T47D (cell line): ENCODE results near the gene ZNF335.
A peak's percentile ranks its signal among the peaks of the same experiment; 100 is the strongest.
"Not testable (repeated sequence)": the region's sequence is repeated elsewhere in the genome, so short reads cannot be mapped to it uniquely, and the experiment has no call there.

ENCODE experiments used
- DNase-seq, 2 experiments: peaks; one replicate each; pipeline versions ENCODE4 v3.0.0 to v3.0.0-alpha.2; 2011 to 2012; ENCODE audit warnings: low read depth in 1 of 2, low spot score in 1 of 2
- JUND ChIP-seq: IDR thresholded peaks from 2 replicates; pipeline ENCODE4 v1.6.1; 2012; ENCODE audit warnings: low read depth
- in situ Hi-C: cut with HindIII; loops from 2 replicates; pipeline ENCODE4 v1.10.0; 2016; ENCODE audit warnings: low sequenced_read_pairs, low pct_unique_long_range_greater_than_20kb

Gene ZNF335

GRCh38 chr20:45998337-45998736 is 26.3 kb upstream of the ZNF335 start:
- DNase-seq: no peak
- in situ Hi-C loops: no loop called here
- no peak for TF ChIP-seq JUND

- no peak for DNase-seq
- TF ChIP-seq JUND: no peak
Observed at GRCh38 chr20:45997187-45997586, 25.2 kb upstream of the ZNF335 start.

GRCh38 chr20:45995495-45996097 is 23.6 kb upstream of the ZNF335 start:
- in situ Hi-C loops: not testable (repeated sequence)
- DNase-seq: peak; percentile 51 to 98

More at GRCh38 chr20:45997187-45997586, 25.2 kb upstream of the ZNF335 start:
- in situ Hi-C loops: no loop called here

GRCh38 chr20:45994761-45995493 is 22.9 kb upstream of the ZNF335 start:
- in situ Hi-C loops: no loop called here
- TF ChIP-seq JUND: no peak
- peak in 1 of 2 experiments; percentile 37 for DNase-seq

- in situ Hi-C loops: no loop called here
- DNase-seq: peak; percentile 87 to 99
- peak; percentile 83 for TF ChIP-seq JUND
Observed at GRCh38 chr20:45993197-45993951, 21.4 kb upstream of the ZNF335 start.

GRCh38 chr20:45991616-45992015 is 19.6 kb upstream of the ZNF335 start:
- DNase-seq: no peak
- TF ChIP-seq JUND: no peak
- in situ Hi-C loops: no loop called here

GRCh38 chr20:45988830-45989229 is 16.8 kb upstream of the ZNF335 start:
- in situ Hi-C loops: not testable (repeated sequence)

GRCh38 chr20:45987108-45987780 is 15.2 kb upstream of the ZNF335 start:
- in situ Hi-C loops: no loop called here

More at GRCh38 chr20:45988830-45989229, 16.8 kb upstream of the ZNF335 start:
- DNase-seq: not testable (repeated sequence)

DNA sequence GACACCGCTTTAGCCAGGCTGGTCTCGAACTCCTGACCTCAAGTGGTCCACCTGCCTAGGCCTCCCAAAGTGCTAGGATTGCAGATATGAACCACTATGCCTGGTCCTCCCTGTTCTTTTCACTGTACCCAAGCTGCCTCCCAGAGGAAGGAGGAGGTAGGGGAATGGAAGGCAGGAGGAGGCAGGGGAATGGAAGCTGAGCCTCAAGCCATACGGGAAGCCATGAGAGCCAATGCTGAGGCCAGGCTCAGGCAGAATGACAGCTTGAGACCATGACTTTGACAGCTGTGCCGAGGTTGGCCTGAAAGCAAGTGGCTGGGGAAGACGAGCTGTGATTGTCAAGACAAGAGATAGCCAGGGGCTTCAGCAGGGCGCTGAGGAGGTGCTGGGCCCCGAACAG is 13.6 kb upstream of the ZNF335 start:
- peak in 1 of 2 experiments; percentile 71 for DNase-seq
- TF ChIP-seq JUND: no peak
- in situ Hi-C loops: no loop called here

More at GRCh38 chr20:45987108-45987780, 15.2 kb upstream of the ZNF335 start:
- peak; percentile 76 to 87 for DNase-seq
- no peak for TF ChIP-seq JUND

DNA sequence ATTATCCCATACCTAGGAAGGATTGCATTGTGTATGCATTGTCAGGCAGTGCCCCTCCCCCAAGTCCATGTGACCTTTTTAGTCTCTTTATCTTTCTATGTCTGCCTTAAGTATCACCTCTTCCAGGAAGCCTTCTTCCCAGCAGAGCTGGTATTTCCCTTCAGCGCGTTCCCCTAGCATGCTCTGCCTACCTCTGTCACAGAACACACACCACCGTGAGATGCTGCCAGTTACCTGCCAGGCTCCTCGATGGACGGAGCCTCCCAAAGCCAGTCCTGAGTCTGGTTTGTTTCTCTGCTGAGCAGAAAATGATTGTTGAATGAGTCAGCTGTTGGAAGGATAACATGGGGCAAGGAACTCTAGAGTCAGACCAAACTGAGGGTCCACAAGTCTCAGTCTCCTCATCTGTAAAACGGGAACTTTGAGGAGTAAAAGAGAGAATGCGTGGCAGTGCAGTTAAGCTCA is 11.3 kb upstream of the ZNF335 start:
- DNase-seq: no peak
- in situ Hi-C loops: no loop called here
- TF ChIP-seq JUND: no peak

DNA sequence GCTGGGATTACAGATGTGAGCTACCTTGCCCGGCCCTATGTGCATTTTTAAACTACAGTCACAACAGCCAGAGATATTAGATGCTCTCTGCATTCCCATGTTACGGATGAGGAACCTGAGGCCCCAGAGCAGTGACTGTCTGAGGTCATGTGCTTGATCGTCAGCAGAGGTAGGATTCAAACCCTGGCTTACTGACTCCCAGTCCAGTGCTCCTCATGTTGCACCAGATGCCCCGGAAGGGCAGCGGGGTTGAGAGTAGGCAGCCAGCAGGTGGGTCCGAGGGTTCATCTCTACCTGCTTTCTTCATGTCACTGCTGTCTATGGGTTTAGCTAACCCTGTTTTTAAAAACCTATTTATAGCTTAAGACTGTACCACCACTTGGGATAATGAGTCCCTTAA is 9.3 kb upstream of the ZNF335 start:
- no peak for TF ChIP-seq JUND
- no peak for DNase-seq
- in situ Hi-C loops: no loop called here

- in situ Hi-C loops: no loop called here
- TF ChIP-seq JUND: no peak
- no peak for DNase-seq
Observed at GRCh38 chr20:45976086-45976485, 4.1 kb upstream of the ZNF335 start.
